Large intestine (tissue), 3 donors: ENCODE data around the gene ALKBH5. TPM values are rescaled to one million over a fixed set of nuclear protein-coding genes. Genes with fewer than 3 reads are reported as not detected.
A peak's percentile ranks its signal among the peaks of the same experiment; 100 is the strongest.

Experiments
- DNase-seq, 2 donors: peaks; one replicate each; pipeline versions ENCODE4 v3.0.0 to v3.0.0-alpha.2; 2013
- H3K27ac ChIP-seq: one replicate; pipeline ENCODE4 v1.5.1; 2013; ENCODE audit warnings: low read length
- H3K27me3 ChIP-seq: 2 replicates; pipeline ENCODE4 v1.6.1; 2013; ENCODE audit warnings: low read length; ENCODE audit not compliant: control insufficient read depth, insufficient read depth
- H3K36me3 ChIP-seq: 2 replicates; pipeline ENCODE4 v1.6.1; 2013; ENCODE audit warnings: low read length; ENCODE audit not compliant: control insufficient read depth, insufficient read depth
- H3K4me1 ChIP-seq: one replicate; pipeline ENCODE4 v1.6.1; 2013; ENCODE audit warnings: low read length; ENCODE audit not compliant: control insufficient read depth, insufficient read depth
- H3K4me3 ChIP-seq: one replicate; pipeline ENCODE4 v1.5.1; 2013; ENCODE audit warnings: low read length
- H3K9me3 ChIP-seq: one replicate; pipeline ENCODE4 v1.6.1; 2013; ENCODE audit warnings: mild to moderate bottlenecking, low read depth, low read length, moderate library complexity; ENCODE audit not compliant: control insufficient read depth
- WGBS: methylation state at CpG from one replicate; pipeline ENCODE4 v1.1.5; 2013; ENCODE audit warnings: low lambda C conversion rate; ENCODE audit not compliant: insufficient coverage; 5-methylcytosine and 5-hydroxymethylcytosine counted together
- polyA plus RNA-seq: library from polyadenylated mRNA; unstranded; fragments of 120-200 nt; gene quantifications from one replicate; pipeline ENCODE4 v1.2.1, GENCODE V29; 2013

Gene ALKBH5
- polyA plus RNA-seq, 1 donor: 59.0 TPM

- DNase-seq: no peak
- no peak overlapping the region for H3K27ac ChIP-seq
- no peaks in the 10 kb centered on the region for H3K9me3 ChIP-seq
- H3K4me1 ChIP-seq: peaks cover 15% of the 10 kb centered on the region
- H3K4me3 ChIP-seq: no peak overlapping the region
- WGBS: no CpG with 5 or more reads among the region's 10 CpGs
- H3K27me3 ChIP-seq: no peaks in the 10 kb centered on the region
- no peaks in the 10 kb centered on the region for H3K36me3 ChIP-seq
Observed at GRCh38 chr17:18156976-18157280, 26.7 kb upstream of the ALKBH5 start.

- H3K4me1 ChIP-seq: peaks cover 15% of the 10 kb centered on the region
- no CpG with 5 or more reads among the region's 22 CpGs for WGBS
- no peaks in the 10 kb centered on the region for H3K36me3 ChIP-seq
- H3K27me3 ChIP-seq: no peaks in the 10 kb centered on the region
- peak overlapping the region; percentile 60 for H3K4me3 ChIP-seq
- H3K27ac ChIP-seq: no peak overlapping the region
- no peak for DNase-seq
- H3K9me3 ChIP-seq: no peaks in the 10 kb centered on the region
Observed at GRCh38 chr17:18157354-18157985, 26.2 kb upstream of the ALKBH5 start.

DNA sequence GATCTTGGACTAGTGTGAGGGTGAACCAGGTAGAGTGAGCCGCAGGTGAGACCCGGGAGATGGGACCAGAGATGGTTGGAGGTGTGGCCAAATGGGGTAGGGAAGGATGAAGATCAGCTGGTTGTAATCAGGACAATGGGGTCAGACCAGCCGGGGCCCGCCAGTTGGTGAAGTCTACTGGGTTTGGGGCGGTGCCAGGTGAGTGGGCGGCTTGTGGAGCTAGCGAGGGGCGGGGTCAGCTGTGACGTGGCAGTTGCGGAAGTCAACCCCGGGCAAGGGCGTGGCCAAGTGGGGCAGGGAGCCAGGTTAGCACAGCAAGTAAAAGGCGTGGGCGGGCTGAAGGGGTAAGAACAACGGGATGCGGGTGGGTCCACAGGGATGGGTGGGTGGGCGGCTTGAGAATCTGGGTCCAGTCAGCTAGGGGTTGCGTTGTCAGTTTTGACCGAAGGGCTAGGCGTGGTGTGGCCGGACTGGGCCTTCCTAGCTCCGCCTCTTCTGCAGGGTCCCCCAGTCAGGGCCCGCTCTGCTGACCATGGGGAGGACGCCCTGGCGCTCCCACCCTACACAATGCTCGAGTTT lies 25.5 kb upstream of the ALKBH5 start:
- H3K36me3 ChIP-seq: no peaks in the 10 kb centered on the region
- H3K27ac ChIP-seq: no peak overlapping the region
- peak overlapping the region; percentile 60 for H3K4me3 ChIP-seq
- peak; percentile 94 for DNase-seq
- H3K9me3 ChIP-seq: no peaks in the 10 kb centered on the region
- no CpG with 5 or more reads among the region's 26 CpGs for WGBS
- H3K4me1 ChIP-seq: peaks cover 17% of the 10 kb centered on the region
- H3K27me3 ChIP-seq: no peaks in the 10 kb centered on the region

- Histone ChIP-seq H3K36me3 (no peaks in the 10 kb centered on the region), H3K4me1 (peaks cover 27% of the 10 kb centered on the region), H3K27me3 (no peaks in the 10 kb centered on the region), H3K27ac (no peak overlapping the region), H3K9me3 (no peaks in the 10 kb centered on the region), H3K4me3 (no peak overlapping the region)
- peak in 1 of 2 donors; percentile 60 for DNase-seq
- no CpG with 5 or more reads among the region's 3 CpGs for WGBS
Observed at GRCh38 chr17:18159551-18160120, 24.0 kb upstream of the ALKBH5 start.

DNA sequence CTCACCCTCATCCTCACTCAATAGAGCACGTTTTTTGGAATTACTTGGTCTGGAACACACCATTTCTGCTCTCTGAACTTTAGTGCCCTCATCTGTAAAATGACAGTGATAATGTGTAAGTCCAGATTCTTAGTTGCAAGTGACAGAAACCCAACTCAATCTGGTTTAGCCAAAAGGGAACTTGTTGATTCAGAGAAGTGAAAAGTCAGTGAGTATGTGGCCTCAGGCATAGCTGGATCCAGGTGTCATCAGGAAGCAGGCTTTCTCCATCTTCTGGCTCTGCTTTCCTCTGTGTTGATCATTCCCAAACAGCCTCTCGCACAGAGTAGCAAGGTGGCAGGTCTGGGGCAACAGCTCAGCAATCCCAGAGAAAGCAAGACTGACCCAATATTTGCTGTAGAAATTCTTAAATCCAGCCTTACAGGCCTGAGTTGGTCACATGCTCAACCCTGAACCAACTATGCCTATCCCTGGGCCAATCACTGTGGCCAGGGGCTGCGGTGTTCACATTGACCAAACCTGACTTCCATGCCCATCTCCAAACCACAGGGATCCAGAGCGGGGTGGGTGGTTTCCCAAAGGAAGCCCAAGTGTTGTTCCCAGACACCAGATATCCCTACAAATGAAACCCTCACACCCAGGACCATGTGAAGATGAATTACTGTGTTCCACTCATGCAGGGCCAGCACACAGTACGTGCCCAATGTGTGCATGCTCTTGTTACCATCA lies 23.3 kb upstream of the ALKBH5 start:
- DNase-seq: no peak
- Histone ChIP-seq H3K36me3 (no peaks in the 10 kb centered on the region), H3K27ac (no peak overlapping the region), H3K4me1 (peaks cover 27% of the 10 kb centered on the region), H3K4me3 (no peak overlapping the region), H3K9me3 (no peaks in the 10 kb centered on the region), H3K27me3 (no peaks in the 10 kb centered on the region)
- WGBS: 80% methylated on average over 1 of the region's 5 CpGs

DNA sequence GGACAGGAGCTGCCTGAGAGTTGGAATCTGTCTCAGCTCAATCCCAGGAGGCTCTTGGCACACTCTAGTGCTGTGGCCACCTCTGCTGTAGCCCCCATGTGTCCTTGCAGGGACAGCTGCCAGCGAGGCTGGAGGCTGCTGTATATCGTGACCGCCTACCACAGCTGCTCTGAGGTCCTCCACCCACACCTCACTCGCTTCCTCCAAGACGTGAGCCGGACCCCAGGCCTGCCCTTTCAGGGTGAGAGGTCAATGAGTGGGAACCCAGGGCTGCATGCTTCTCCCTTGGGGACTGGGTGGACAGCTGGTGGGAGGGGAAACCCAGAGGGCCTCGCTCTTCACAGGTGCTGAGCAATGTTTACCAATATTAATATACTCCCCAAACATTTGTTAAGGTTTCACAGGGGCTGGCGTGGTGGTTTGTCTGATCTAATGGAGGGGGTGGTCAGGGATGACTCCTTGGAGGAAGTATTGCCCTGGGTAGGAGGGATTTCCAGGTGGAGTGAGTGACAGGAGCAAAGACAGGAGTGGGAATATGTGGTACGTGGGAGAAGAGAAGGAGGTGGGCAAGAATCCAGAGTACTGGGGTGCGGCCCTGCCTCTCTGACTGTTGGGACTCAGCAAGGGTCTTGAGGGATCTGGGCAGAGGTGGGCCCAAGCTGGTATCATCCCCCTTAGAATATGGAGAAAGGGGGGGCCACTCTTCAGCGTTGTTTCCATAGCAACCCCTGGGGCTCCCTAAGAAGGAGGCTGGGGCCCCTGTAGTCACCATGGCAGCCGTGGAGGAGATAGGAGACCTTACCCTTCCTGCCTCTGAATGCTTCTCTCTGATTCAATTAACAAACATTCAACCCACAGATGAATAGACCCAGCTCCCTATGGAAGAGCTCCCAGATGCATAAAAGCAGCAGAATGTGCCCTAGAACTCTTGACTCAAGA lies 22.2 kb upstream of the ALKBH5 start:
- no peak overlapping the region for H3K27ac ChIP-seq
- no peaks in the 10 kb centered on the region for H3K27me3 ChIP-seq
- H3K4me3 ChIP-seq: no peak overlapping the region
- no peak for DNase-seq
- WGBS: no CpG with 5 or more reads among the region's 12 CpGs
- H3K4me1 ChIP-seq: peaks cover 27% of the 10 kb centered on the region
- H3K36me3 ChIP-seq: no peaks in the 10 kb centered on the region
- H3K9me3 ChIP-seq: no peaks in the 10 kb centered on the region

DNA sequence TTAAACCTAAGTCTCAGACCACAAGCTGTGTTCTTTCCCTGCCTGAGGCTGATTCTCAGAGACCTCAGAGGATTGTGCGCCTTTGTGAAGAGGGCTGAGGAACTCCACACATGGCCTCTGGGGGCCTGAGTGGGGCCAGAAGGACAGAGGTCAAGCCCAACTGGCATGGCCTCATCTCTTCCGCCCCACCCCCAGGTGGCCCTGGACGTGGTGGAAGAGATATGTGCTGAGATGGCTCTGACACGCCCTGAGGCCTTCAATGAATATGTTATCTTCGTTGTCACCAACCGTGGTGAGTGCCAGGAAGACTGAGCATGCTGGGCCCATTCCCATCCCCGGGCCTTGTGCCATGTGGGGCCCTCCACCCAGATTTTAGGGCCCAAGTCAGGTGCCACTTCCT lies 20.1 kb upstream of the ALKBH5 start:
- peak; percentile 70 to 81 for DNase-seq
- Histone ChIP-seq H3K4me1 (peaks cover 24% of the 10 kb centered on the region), H3K9me3 (peaks cover 3% of the 10 kb centered on the region), H3K36me3 (no peaks in the 10 kb centered on the region), H3K27me3 (no peaks in the 10 kb centered on the region), H3K27ac (peak overlapping the region; percentile 41), H3K4me3 (no peak overlapping the region)
- no CpG with 5 or more reads among the region's 7 CpGs for WGBS

GRCh38 chr17:18166894-18167293 lies 16.7 kb upstream of the ALKBH5 start:
- H3K9me3 ChIP-seq: peaks cover 3% of the 10 kb centered on the region
- H3K27ac ChIP-seq: no peak overlapping the region
- no peak for DNase-seq
- no peaks in the 10 kb centered on the region for H3K27me3 ChIP-seq
- H3K36me3 ChIP-seq: no peaks in the 10 kb centered on the region
- WGBS: no CpG with 5 or more reads among the region's 5 CpGs
- no peak overlapping the region for H3K4me3 ChIP-seq
- H3K4me1 ChIP-seq: peaks cover 15% of the 10 kb centered on the region

DNA sequence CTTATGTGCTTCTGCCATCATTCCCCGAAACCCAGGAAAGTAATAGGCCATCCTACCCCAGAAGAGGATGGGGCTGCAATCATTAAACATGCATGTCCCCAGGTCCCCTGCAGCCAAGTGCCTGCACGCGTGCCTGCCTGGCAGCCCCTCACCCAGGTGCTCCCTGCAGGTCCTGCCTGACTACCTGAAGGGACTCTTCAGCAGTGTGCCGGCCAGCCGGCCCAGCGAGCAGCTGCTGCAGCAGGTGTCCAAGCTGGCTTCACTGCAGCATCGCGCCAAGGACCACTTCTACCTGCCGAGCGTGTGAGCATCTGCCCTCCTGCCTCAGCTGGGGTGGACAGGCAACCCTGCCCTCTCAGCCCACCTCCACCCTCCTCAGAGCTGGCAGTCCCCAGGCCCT lies 16.2 kb upstream of the ALKBH5 start:
- H3K4me3 ChIP-seq: no peak overlapping the region
- peaks cover 3% of the 10 kb centered on the region for H3K9me3 ChIP-seq
- H3K36me3 ChIP-seq: no peaks in the 10 kb centered on the region
- H3K27ac ChIP-seq: no peak overlapping the region
- no peaks in the 10 kb centered on the region for H3K27me3 ChIP-seq
- WGBS: no CpG with 5 or more reads among the region's 10 CpGs
- DNase-seq: no peak
- peaks cover 15% of the 10 kb centered on the region for H3K4me1 ChIP-seq
